ENCODE measurements around the gene ARPC5.

- TF ChIP-seq POLR2A (IDR thresholded peaks at IDR 0.05) = no peak
- TF ChIP-seq CTCF (IDR thresholded peaks at IDR 0.05) = no peak
- TF ChIP-seq EP300 (IDR thresholded peaks at IDR 0.05; ENCODE audit: low read depth) = no peak
These were observed 17.8 kb upstream of the ARPC5 start for GRCh38 chr1:183653462-183653794.

Measured in transverse colon (tissue), 3 donors.